Measurements from ENCODE around the gene POFUT1.

DNA sequence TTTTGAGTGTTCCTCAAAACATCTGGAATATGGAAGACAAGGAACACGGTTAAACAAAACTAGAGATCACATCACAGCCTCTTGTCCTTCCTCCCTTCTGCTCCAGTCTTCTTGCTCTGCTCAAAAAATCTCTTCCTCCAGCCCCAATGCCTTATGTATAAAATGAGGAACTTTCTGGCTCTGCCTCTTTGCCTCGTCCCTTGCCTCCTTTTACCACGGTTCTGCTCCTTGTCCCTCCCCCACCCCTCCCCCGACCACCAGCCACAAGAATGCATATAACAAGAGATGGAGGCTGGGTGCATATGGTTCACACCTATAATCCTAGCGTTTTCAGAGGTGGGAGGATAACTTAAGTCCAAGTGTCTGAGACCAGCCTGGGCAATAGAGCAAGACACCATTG lies 43.7 kb upstream of the POFUT1 start:
- TF ChIP-seq CTCF (IDR thresholded peaks at IDR 0.05) (no peak), POLR2A (IDR thresholded peaks at IDR 0.05) (no peak)

Measured in heart left ventricle (tissue), 13 donors.